Embryonic facial prominence (tissue), 1 donor: ENCODE data around the gene UBXN11.

Experiments
- DNase-seq: peaks from one replicate; pipeline ENCODE4 v3.0.0-alpha.2; 2016; ENCODE audit errors: extremely low spot score

UBXN11 gene

GRCh38 chr1:26286064-26286416 lies 20.4 kb downstream of the UBXN11 start:
- no peak for DNase-seq

GRCh38 chr1:26285366-26286063 lies 20.9 kb downstream of the UBXN11 start:
- DNase-seq, result no peak

- no peak for DNase-seq
Observed at GRCh38 chr1:26284597-26285347, 21.7 kb downstream of the UBXN11 start.

- no peak for DNase-seq
Observed at GRCh38 chr1:26283871-26284596, 22.4 kb downstream of the UBXN11 start.

GRCh38 chr1:26283279-26283853 lies 23.1 kb downstream of the UBXN11 start:
- no peak for DNase-seq

- no peak for DNase-seq
Observed at GRCh38 chr1:26282401-26282918, 24.0 kb downstream of the UBXN11 start.

- DNase-seq, result no peak
Observed at GRCh38 chr1:26281971-26282370, 24.5 kb downstream of the UBXN11 start.

GRCh38 chr1:26281091-26281958 lies 25.1 kb downstream of the UBXN11 start:
- no peak for DNase-seq

- no peak for DNase-seq
Observed at GRCh38 chr1:26280333-26281042, 25.9 kb downstream of the UBXN11 start.

- peak; percentile 66 for DNase-seq
Observed at GRCh38 chr1:26279456-26280332, 26.7 kb downstream of the UBXN11 start, which contains the start of gene SH3BGRL3. Gene SH3BGRL3 (plus strand): TSS chr1:26280086. CDS start chr1:26280156, 70 bp downstream.

GRCh38 chr1:26278724-26279455 lies 27.5 kb downstream of the UBXN11 start:
- no peak for DNase-seq

GRCh38 chr1:26278303-26278702 lies 28.1 kb downstream of the UBXN11 start:
- no peak for DNase-seq

- no peak for DNase-seq
Observed at GRCh38 chr1:26277719-26278118, 28.7 kb downstream of the UBXN11 start.

GRCh38 chr1:26277261-26277661 lies 29.2 kb downstream of the UBXN11 start:
- no peak for DNase-seq

- no peak for DNase-seq
Observed at GRCh38 chr1:26276432-26276838, 30.0 kb downstream of the UBXN11 start.

- no peak for DNase-seq
Observed at GRCh38 chr1:26275580-26276431, 30.6 kb downstream of the UBXN11 start.

GRCh38 chr1:26274801-26275425 lies 31.5 kb downstream of the UBXN11 start:
- no peak for DNase-seq
